HEK293 (cell line): ENCODE measurements around the gene METTL17.

Source experiments
- CTCF ChIA-PET: fragments of 350-600 bp; formaldehyde crosslinking; extraction: SDS; loops from one replicate; lab custom pipeline; 2021; ENCODE audit warnings: antibody characterized with exemption; lab: Yijun Ruan, JAX
- POLR2A ChIA-PET: fragments of 300-600 bp; formaldehyde crosslinking; extraction: SDS; loops from one replicate; lab custom pipeline; 2020; ENCODE audit warnings: antibody characterized with exemption, inconsistent platforms; lab: Yijun Ruan, JAX
- H3K27ac ChIP-seq: fragments of 200-500 bp; sonication (Bioruptor generic); 2 replicates; pipeline ENCODE4 v1.5.1; 2014; ENCODE audit warnings: low read depth, low read length, control low read depth, inconsistent platforms; ENCODE audit errors: extremely low read depth
- H3K36me3 ChIP-seq, 2 experiments: fragments of 200-500 bp in 1 of 2; sonication (Bioruptor generic) in 1 of 2; 1 replicate in 1 of 2; 2 replicates in 1 of 2; pipeline ENCODE4 v1.5.1; 2014 to 2017; ENCODE audit warnings: inconsistent platforms in 2 of 2, low read length in 2 of 2; ENCODE audit not compliant: control insufficient read depth in 2 of 2, insufficient read depth in 1 of 2
- H3K4me1 ChIP-seq: fragments of 200-500 bp; sonication (Bioruptor generic); 2 replicates; pipeline ENCODE4 v1.5.1; 2014; ENCODE audit warnings: mild to moderate bottlenecking, low read length, inconsistent platforms; ENCODE audit not compliant: control insufficient read depth, insufficient read depth
- H3K4me3 ChIP-seq: 2 replicates; pipeline ENCODE4 v1.5.1; 2011; ENCODE audit warnings: low read depth, mild to moderate bottlenecking, control low read depth, low read length, moderate library complexity
- H3K9me3 ChIP-seq: fragments of 200-500 bp; sonication (Bioruptor generic); 2 replicates; pipeline ENCODE4 v1.5.1; 2014; ENCODE audit warnings: low read depth, low read length, inconsistent platforms; ENCODE audit not compliant: control insufficient read depth, insufficient read depth
- GFI1B ChIP-seq: fragments of 450-650 bp; formaldehyde crosslinking; IDR thresholded peaks from 2 replicates; pipeline ENCODE4 v1.5.1; 2016; ENCODE audit warnings: missing biosample characterization, missing genetic modification characterization
- GLI4 ChIP-seq: fragments of 450-650 bp; formaldehyde crosslinking; IDR thresholded peaks from 2 replicates; pipeline ENCODE4 v1.5.1; 2016; ENCODE audit warnings: missing biosample characterization, missing genetic modification characterization
- HOXD13 ChIP-seq: sonication (generic); formaldehyde crosslinking; IDR thresholded peaks from 2 replicates; pipeline ENCODE4 v1.8.0; 2022; ENCODE audit warnings: missing genetic modification reagents, borderline replicate concordance
- KLF1 ChIP-seq: fragments of 450-650 bp; formaldehyde crosslinking; IDR thresholded peaks from 2 replicates; pipeline ENCODE4 v1.5.1; 2016; ENCODE audit warnings: missing biosample characterization, missing genetic modification characterization
- MEIS1 ChIP-seq: sonication (generic); formaldehyde crosslinking; IDR thresholded peaks from 2 replicates; pipeline ENCODE4 v1.8.1; 2022; ENCODE audit warnings: missing genetic modification reagents, mild to moderate bottlenecking, borderline replicate concordance
- MZF1 ChIP-seq: fragments of 450-650 bp; formaldehyde crosslinking; IDR thresholded peaks from 2 replicates; pipeline ENCODE4 v1.5.1; 2017; ENCODE audit warnings: missing biosample characterization, missing genetic modification characterization, borderline replicate concordance
- OSR2 ChIP-seq: fragments of 450-650 bp; formaldehyde crosslinking; IDR thresholded peaks from 2 replicates; pipeline ENCODE4 v1.5.1; 2016; ENCODE audit warnings: missing biosample characterization, missing genetic modification characterization
- OVOL3 ChIP-seq: fragments of 450-650 bp; formaldehyde crosslinking; IDR thresholded peaks from 2 replicates; pipeline ENCODE4 v1.5.1; 2016; ENCODE audit warnings: missing biosample characterization, missing genetic modification characterization
- SCRT1 ChIP-seq: fragments of 450-650 bp; formaldehyde crosslinking; IDR thresholded peaks from 2 replicates; pipeline ENCODE4 v1.5.1; 2016; ENCODE audit warnings: missing biosample characterization, missing genetic modification characterization, borderline replicate concordance
- SCRT2 ChIP-seq: fragments of 450-650 bp; formaldehyde crosslinking; IDR thresholded peaks from 2 replicates; pipeline ENCODE4 v1.5.1; 2016; ENCODE audit warnings: missing biosample characterization, missing genetic modification characterization
- ZFHX2 ChIP-seq: fragments of 450-650 bp; formaldehyde crosslinking; conservative IDR thresholded peaks from 2 replicates; pipeline ENCODE4 v1.5.1; 2016; ENCODE audit warnings: missing biosample characterization, missing genetic modification characterization
- ZFP69B ChIP-seq: fragments of 450-650 bp; formaldehyde crosslinking; IDR thresholded peaks from 2 replicates; pipeline ENCODE4 v1.5.1; 2016; ENCODE audit warnings: missing biosample characterization, missing genetic modification characterization
- ZNF10 ChIP-seq: fragments of 450-650 bp; formaldehyde crosslinking; IDR thresholded peaks from 2 replicates; pipeline ENCODE4 v1.5.1; 2017; ENCODE audit warnings: missing biosample characterization, missing genetic modification characterization
- ZNF138 ChIP-seq: fragments of 450-650 bp; formaldehyde crosslinking; IDR thresholded peaks from 2 replicates; pipeline ENCODE4 v1.5.1; 2016; ENCODE audit warnings: missing biosample characterization, missing genetic modification characterization, borderline replicate concordance
- ZNF184 ChIP-seq: fragments of 450-650 bp; IDR thresholded peaks from 2 replicates; pipeline ENCODE4 v1.5.1; 2018; ENCODE audit warnings: missing biosample characterization, mild to moderate bottlenecking, missing genetic modification characterization
- ZNF518A ChIP-seq: fragments of 450-650 bp; formaldehyde crosslinking; conservative IDR thresholded peaks from 2 replicates; pipeline ENCODE4 v1.5.1; 2016; ENCODE audit warnings: low read depth, missing biosample characterization, missing genetic modification characterization
- ZNF571 ChIP-seq: fragments of 450-650 bp; formaldehyde crosslinking; IDR thresholded peaks from 2 replicates; pipeline ENCODE4 v1.5.0; 2017; ENCODE audit warnings: missing biosample characterization, missing genetic modification characterization
- ZNF843 ChIP-seq: fragments of 450-650 bp; formaldehyde crosslinking; IDR thresholded peaks from 2 replicates; pipeline ENCODE4 v1.5.1; 2016; ENCODE audit warnings: missing biosample characterization, missing genetic modification characterization
- ZSCAN4 ChIP-seq: fragments of 450-650 bp; formaldehyde crosslinking; IDR thresholded peaks from 2 replicates; pipeline ENCODE4 v1.5.1; 2017; ENCODE audit warnings: missing biosample characterization, missing genetic modification characterization
- TF ChIP-seq, protein P1 (sequence below): fragments of 450-650 bp; formaldehyde crosslinking; IDR thresholded peaks from 2 replicates; pipeline ENCODE4 v1.5.1; 2016; ENCODE audit warnings: missing biosample characterization, missing genetic modification characterization
- TF ChIP-seq, protein P2 (sequence below): fragments of 450-650 bp; formaldehyde crosslinking; IDR thresholded peaks from 2 replicates; pipeline ENCODE4 v1.5.1; 2016; ENCODE audit warnings: missing biosample characterization, missing genetic modification characterization
- TF ChIP-seq, protein P3 (sequence below): fragments of 450-650 bp; formaldehyde crosslinking; IDR thresholded peaks from 2 replicates; pipeline ENCODE4 v1.5.1; 2016; ENCODE audit warnings: missing biosample characterization, missing genetic modification characterization

The METTL17 gene

DNA sequence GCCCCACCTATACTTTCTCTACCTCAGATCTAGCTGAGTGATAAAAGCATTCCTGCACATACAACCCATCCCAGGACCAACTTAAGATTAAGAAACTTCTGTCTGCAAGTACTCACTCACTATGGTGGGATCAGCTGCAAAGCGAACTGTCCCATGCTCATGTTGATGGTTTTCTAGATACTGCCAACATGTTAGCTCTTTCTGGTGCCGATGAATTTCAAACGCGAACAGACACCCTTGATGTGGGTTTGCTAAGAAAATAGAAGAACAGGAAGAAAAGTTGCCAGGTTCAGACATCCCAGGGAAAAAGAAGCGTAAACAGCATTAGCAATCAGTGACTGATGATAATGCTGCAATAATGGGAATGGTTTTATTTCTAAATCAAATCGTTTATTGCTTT is 7.8 kb downstream of the METTL17 start (continued):
- TF ChIP-seq GLI4 (tag by site-specific recombination) (no peak), ZFP69B (tag by site-specific recombination) (no peak), GFI1B (tag by site-specific recombination) (no peak), ZNF843 (tag by site-specific recombination) (no peak)

- CTCF ChIA-PET = interaction anchor here (0.6 to 5.4 kb wide), 6 partner anchors 7 to 106 kb away, joined by 3 to 35 read pairs (median 5); no protein-coding TSS in a partner anchor
- no peak overlapping the region for H3K4me3 ChIP-seq
- TF ChIP-seq MZF1 (no peak), SCRT1 (tag by site-specific recombination) (peak; percentile 70; the same call in 1 of the 2 replicates), ZSCAN4 (no peak), ZNF843 (tag by site-specific recombination) (no peak), HOXD13 (CRISPR knock-in tag) (no peak), MEIS1 (CRISPR knock-in tag) (no peak), OSR2 (tag by site-specific recombination) (no peak), ZNF138 (tag by site-specific recombination) (no peak), ZNF10 (tag by site-specific recombination) (0 out of 2 replicates have a peak, but pooled peaks have one; percentile 18), ZNF571 (tag by site-specific recombination) (no peak), SCRT2 (tag by site-specific recombination) (peak; percentile 91), ZNF184 (tag by site-specific recombination) (no peak), OVOL3 (tag by site-specific recombination) (no peak), ZNF518A (no peak), KLF1 (tag by site-specific recombination) (no peak), ZFHX2 (tag by site-specific recombination) (no peak)
- TF ChIP-seq, protein P1, sequence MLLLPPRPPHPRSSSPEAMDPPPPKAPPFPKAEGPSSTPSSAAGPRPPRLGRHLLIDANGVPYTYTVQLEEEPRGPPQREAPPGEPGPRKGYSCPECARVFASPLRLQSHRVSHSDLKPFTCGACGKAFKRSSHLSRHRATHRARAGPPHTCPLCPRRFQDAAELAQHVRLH = no peak
- TF ChIP-seq, protein P2, sequence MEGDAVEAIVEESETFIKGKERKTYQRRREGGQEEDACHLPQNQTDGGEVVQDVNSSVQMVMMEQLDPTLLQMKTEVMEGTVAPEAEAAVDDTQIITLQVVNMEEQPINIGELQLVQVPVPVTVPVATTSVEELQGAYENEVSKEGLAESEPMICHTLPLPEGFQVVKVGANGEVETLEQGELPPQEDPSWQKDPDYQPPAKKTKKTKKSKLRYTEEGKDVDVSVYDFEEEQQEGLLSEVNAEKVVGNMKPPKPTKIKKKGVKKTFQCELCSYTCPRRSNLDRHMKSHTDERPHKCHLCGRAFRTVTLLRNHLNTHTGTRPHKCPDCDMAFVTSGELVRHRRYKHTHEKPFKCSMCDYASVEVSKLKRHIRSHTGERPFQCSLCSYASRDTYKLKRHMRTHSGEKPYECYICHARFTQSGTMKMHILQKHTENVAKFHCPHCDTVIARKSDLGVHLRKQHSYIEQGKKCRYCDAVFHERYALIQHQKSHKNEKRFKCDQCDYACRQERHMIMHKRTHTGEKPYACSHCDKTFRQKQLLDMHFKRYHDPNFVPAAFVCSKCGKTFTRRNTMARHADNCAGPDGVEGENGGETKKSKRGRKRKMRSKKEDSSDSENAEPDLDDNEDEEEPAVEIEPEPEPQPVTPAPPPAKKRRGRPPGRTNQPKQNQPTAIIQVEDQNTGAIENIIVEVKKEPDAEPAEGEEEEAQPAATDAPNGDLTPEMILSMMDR (tag by site-specific recombination) = no peak
- TF ChIP-seq, protein P3, sequence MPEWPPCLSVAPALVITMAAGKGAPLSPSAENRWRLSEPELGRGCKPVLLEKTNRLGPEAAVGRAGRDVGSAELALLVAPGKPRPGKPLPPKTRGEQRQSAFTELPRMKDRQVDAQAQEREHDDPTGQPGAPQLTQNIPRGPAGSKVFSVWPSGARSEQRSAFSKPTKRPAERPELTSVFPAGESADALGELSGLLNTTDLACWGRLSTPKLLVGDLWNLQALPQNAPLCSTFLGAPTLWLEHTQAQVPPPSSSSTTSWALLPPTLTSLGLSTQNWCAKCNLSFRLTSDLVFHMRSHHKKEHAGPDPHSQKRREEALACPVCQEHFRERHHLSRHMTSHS (tag by site-specific recombination) = no peak
- H3K27ac ChIP-seq = no peak overlapping the region
- POLR2A ChIA-PET = interaction anchor here (0.6 to 1.2 kb wide), 2 partner anchors 73 to 344 kb away, joined by 3 to 5 read pairs; no protein-coding TSS in a partner anchor
- peaks cover 44 to 49% of the 10 kb centered on the region in 2 experiments for H3K36me3 ChIP-seq
- no peaks in the 10 kb centered on the region for H3K4me1 ChIP-seq
- no peaks in the 10 kb centered on the region for H3K9me3 ChIP-seq
These were observed 8.4 kb downstream of the METTL17 start for GRCh38 chr14:20998139-20998538.
